HL-60 (cell line): ENCODE measurements around the gene NNT.
A peak's percentile ranks its signal among the peaks of the same experiment; 100 is the strongest.
"Not testable (repeated sequence)": the region's sequence is repeated elsewhere in the genome, so short reads cannot be mapped to it uniquely, and the experiment has no call there.

Experiments
- DNase-seq, 2 experiments: peaks; one replicate each; pipeline ENCODE4 v3.0.0-alpha.2; 2010 to 2020; ENCODE audit warnings: low read depth in 1 of 2, low spot score in 1 of 2
- H3K27ac ChIP-seq: fragments of 250-450 bp; sonication (Bioruptor Pico); replicated peaks from 2 replicates; pipeline ENCODE4 v1.5.1; 2020; ENCODE audit warnings: mild to moderate bottlenecking, moderate library complexity
- H3K27me3 ChIP-seq: fragments of 250-450 bp; sonication (Bioruptor Pico); 2 replicates; pipeline ENCODE4 v1.5.1; 2021; ENCODE audit warnings: mild to moderate bottlenecking, moderate library complexity; ENCODE audit not compliant: insufficient read depth, poor library complexity, severe bottlenecking
- H3K4me3 ChIP-seq: replicated peaks from 2 replicates; pipeline ENCODE4 v1.5.1; 2011; ENCODE audit warnings: mild to moderate bottlenecking, control low read depth, low read length; ENCODE audit not compliant: insufficient read depth
- CTCF ChIP-seq: IDR thresholded peaks from one replicate; pipeline ENCODE4 v1.5.1; 2011; ENCODE audit warnings: low read length, control low read depth, inconsistent platforms; ENCODE audit not compliant: insufficient read depth
- GABPA ChIP-seq: IDR thresholded peaks from 2 replicates; pipeline ENCODE4 v1.6.1; 2012; ENCODE audit warnings: low read depth
- POLR2AphosphoS5 ChIP-seq: IDR thresholded peaks from 2 replicates; pipeline ENCODE4 v1.6.1; 2012; ENCODE audit warnings: low read depth
- REST ChIP-seq: IDR thresholded peaks from 2 replicates; pipeline ENCODE4 v1.6.1; 2012; ENCODE audit warnings: low read depth; ENCODE audit not compliant: insufficient replicate concordance
- SPI1 ChIP-seq: IDR thresholded peaks from 2 replicates; pipeline ENCODE4 v1.6.1; 2012; ENCODE audit warnings: low read depth, mild to moderate bottlenecking, borderline replicate concordance

Gene NNT

GRCh38 chr5:43712081-43712480 lies 109.1 kb downstream of the NNT start:
- TF ChIP-seq POLR2AphosphoS5 (no peak), REST (no peak), GABPA (no peak), SPI1 (no peak), CTCF (no peak)
- Histone ChIP-seq H3K27me3 (no peaks in the 10 kb centered on the region), H3K27ac (no peak overlapping the region), H3K4me3 (no peak overlapping the region)
- no peak for DNase-seq

- H3K4me3 ChIP-seq, H3K27ac ChIP-seq, H3K27me3 ChIP-seq, DNase-seq: not testable (repeated sequence)
These were observed 116.8 kb downstream of the NNT start for GRCh38 chr5:43719783-43720182.

- TF ChIP-seq POLR2AphosphoS5 (no peak), SPI1 (no peak), GABPA (no peak), REST (no peak), CTCF (no peak)
- peaks cover 4% of the 10 kb centered on the region for H3K27me3 ChIP-seq
- no peak overlapping the region for H3K4me3 ChIP-seq
These were observed 125.6 kb downstream of the NNT start for GRCh38 chr5:43728581-43728980.

GRCh38 chr5:43729846-43730478 lies 127.0 kb downstream of the NNT start:
- TF ChIP-seq POLR2AphosphoS5 (no peak), CTCF (peak; percentile 24)
- DNase-seq, result no peak
- H3K27ac ChIP-seq, result no peak overlapping the region
- H3K27me3 ChIP-seq, result peaks cover 4% of the 10 kb centered on the region
- H3K4me3 ChIP-seq, result no peak overlapping the region

More at GRCh38 chr5:43728581-43728980, 125.6 kb downstream of the NNT start:
- H3K27ac ChIP-seq, result no peak overlapping the region
- DNase-seq, result no peak
